GM06990 (cell line): ENCODE data around the gene NUAK1.

Experiments
- DNase-seq: peaks from one replicate; pipeline ENCODE4 v3.0.0-alpha.2; 2011; ENCODE audit not compliant: insufficient read length; ENCODE audit errors: extremely low read depth
- H3K27me3 ChIP-seq: replicated peaks from 2 replicates; pipeline ENCODE4 v1.6.0; 2011; ENCODE audit warnings: low read length; ENCODE audit not compliant: control insufficient read depth, insufficient read depth
- H3K36me3 ChIP-seq: 2 replicates; pipeline ENCODE4 v1.5.1; 2011; ENCODE audit warnings: low read length; ENCODE audit not compliant: control insufficient read depth, insufficient read depth
- H3K4me3 ChIP-seq: replicated peaks from 2 replicates; pipeline ENCODE4 v1.5.1; 2011; ENCODE audit warnings: low read depth, mild to moderate bottlenecking, control low read depth, low read length
- TF ChIP-seq, protein P1 (sequence below): IDR thresholded peaks from 2 replicates; pipeline ENCODE4 v1.5.1; 2011; ENCODE audit warnings: low read length, control low read depth, mild to moderate bottlenecking, inconsistent platforms; ENCODE audit not compliant: insufficient read depth, poor library complexity, severe bottlenecking

Gene NUAK1

DNA sequence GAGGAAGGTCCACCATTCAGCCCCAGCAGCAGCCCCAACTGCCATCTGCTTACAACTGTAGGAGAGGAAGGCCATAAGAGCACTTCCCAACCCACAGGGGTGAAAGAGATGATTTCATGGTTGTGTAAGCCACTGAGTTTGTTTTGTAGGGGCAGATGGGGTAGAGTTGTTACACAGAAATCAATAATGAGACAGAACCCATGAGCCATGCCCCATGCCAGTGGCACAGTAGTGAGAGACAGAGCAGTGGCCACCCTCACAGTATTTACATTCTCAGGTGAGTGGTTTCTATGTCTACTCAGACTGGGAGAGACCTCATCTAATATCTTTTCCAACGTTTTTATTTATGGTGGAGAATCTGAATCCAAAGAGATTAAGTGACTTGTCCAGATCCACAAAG, 68.6 kb downstream of the NUAK1 start:
- Histone ChIP-seq H3K4me3 (no peak overlapping the region), H3K27me3 (no peaks in the 10 kb centered on the region), H3K36me3 (no peaks in the 10 kb centered on the region)
- TF ChIP-seq, protein P1, sequence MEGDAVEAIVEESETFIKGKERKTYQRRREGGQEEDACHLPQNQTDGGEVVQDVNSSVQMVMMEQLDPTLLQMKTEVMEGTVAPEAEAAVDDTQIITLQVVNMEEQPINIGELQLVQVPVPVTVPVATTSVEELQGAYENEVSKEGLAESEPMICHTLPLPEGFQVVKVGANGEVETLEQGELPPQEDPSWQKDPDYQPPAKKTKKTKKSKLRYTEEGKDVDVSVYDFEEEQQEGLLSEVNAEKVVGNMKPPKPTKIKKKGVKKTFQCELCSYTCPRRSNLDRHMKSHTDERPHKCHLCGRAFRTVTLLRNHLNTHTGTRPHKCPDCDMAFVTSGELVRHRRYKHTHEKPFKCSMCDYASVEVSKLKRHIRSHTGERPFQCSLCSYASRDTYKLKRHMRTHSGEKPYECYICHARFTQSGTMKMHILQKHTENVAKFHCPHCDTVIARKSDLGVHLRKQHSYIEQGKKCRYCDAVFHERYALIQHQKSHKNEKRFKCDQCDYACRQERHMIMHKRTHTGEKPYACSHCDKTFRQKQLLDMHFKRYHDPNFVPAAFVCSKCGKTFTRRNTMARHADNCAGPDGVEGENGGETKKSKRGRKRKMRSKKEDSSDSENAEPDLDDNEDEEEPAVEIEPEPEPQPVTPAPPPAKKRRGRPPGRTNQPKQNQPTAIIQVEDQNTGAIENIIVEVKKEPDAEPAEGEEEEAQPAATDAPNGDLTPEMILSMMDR, result no peak
- no peak for DNase-seq

DNA sequence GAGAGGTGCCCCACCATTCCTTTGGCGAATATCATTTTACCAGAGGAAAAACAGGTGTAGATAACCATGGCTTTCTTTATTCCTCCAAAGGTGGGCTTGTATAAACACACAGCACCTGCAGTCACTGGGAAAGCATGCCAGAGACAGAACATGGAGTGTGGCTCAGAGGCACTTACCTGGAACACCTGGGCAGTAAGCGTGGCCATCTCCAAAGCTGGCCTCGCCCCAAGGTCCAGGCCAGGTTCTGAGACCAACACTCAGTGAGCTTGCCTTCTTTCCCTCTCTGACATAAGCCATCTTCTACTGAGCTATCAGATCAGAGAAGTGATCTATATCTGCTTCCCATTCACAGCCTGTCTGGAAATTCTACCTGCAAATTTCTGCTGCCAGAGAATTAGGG, 70.5 kb downstream of the NUAK1 start:
- Histone ChIP-seq H3K36me3 (no peaks in the 10 kb centered on the region), H3K27me3 (no peaks in the 10 kb centered on the region), H3K4me3 (no peak overlapping the region)
- TF ChIP-seq, protein P1, result no peak
- DNase-seq, result no peak

DNA sequence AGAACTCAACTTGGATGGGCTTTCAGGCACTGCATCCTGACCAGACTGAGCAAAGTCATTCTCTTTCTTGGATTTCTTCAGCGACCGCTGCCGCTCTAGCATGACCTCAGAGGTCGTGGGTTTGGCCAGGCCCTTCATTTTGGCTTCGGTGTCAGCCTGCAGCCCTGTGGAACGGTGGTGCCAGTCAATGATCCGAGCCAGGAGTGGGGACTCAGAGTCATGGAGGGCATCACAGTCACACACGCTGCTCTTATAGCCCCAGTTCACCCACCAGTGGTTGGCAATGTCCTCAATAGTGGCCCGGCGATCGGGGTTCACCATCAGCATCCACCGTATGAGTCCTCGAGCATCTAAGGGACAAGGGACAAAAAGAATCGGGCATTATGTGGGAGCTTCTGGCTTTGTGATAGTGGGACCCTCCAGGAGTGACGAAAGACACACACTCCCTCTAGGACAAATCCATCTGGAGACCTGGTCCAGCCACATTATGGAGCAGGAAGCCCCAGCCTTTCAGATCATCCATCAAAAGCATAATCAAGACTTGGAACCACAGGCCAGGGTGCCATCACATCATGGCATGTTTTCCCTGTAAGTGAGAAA, 71.0 kb downstream of the NUAK1 start:
- no peak for DNase-seq
- Histone ChIP-seq H3K27me3 (no peaks in the 10 kb centered on the region), H3K4me3 (no peak overlapping the region), H3K36me3 (no peaks in the 10 kb centered on the region)
- TF ChIP-seq, protein P1, result no peak

DNA sequence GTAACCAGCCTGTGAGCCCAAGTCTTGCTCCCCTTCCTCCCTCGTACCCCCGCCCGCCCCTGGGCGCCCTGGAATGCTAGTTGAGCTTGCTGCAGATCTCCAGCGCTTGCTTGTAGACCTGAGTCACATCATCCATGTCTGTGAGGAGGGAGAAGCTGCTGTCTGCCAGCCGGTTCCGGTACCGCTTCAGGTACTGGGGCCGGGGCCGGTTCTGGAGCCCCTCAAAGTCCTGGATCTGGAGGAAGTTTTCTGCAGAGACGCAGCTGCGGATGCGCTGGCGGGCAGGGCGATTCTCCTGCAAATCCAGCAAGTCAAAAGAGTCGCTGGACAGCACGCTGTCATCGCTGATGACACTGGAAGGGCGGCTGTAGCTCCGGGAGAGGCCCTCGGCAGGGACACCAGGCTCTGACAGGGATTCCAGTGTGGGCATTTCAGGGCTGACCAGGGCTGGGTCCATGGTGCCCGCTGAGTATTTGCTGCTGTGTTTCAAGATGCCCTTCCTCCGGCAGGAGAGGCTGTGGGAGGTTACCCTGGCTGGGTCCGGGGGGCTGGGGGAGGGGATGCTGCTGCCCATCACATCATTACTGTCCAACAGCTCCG, 71.9 kb downstream of the NUAK1 start:
- Histone ChIP-seq H3K27me3 (no peaks in the 10 kb centered on the region), H3K36me3 (no peaks in the 10 kb centered on the region), H3K4me3 (no peak overlapping the region)
- TF ChIP-seq, protein P1, result no peak
- no peak for DNase-seq

DNA sequence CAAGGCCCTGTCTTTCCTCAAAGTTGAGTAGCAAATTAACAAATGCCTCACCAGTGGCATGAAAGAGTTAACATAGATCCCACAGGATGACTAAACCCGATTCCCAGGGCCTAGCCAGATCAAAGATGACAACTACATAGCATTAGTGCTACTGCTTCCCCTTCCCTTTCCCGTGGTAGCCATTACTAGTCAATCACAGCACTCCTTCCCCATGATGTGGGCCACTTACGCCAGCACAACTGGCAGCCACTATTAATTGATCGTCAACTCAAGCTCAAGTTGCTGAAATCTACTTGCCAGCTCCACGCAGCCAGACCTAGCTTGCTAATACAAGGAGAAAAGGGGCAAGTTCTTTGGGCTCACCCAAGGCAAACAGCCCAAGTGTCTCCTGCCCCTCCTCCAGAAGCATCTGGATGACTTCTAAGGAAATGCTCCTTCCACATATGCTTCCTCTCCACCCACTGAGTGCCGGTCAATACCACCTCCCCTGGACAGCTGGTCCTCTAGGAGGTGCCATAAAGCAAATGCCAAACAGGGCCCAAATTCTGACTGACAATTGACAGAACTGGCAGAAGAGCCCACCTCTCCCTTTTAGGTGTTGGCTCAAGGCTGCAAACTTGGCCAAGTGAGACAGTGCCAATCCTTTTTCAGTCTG, 72.6 kb downstream of the NUAK1 start:
- TF ChIP-seq, protein P1, result no peak
- Histone ChIP-seq H3K4me3 (no peak overlapping the region), H3K27me3 (no peaks in the 10 kb centered on the region), H3K36me3 (no peaks in the 10 kb centered on the region)
- DNase-seq, result no peak

DNA sequence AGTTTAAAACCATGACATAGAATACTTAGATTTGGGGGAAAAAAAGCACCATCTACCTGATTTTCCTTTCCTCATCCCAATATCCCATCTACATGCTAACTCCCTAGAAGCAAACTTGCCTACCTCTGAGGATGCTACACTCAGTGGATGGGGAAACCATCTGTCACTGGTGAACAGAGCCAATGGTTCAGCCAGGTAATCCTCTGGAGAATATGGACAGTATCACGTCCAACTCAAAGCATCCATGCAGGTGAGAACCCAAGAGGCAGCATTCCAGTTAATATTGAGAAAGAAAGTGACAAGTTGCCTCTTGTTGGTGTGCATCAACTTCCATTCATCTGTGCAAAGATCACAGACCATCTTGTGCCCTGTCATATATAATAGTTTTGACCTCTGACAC, 73.2 kb downstream of the NUAK1 start:
- no peak overlapping the region for H3K4me3 ChIP-seq

More for the DNA sequence above, 73.2 kb downstream of the NUAK1 start:
- TF ChIP-seq, protein P1, result no peak
- Histone ChIP-seq H3K36me3 (no peaks in the 10 kb centered on the region), H3K27me3 (no peaks in the 10 kb centered on the region)
- DNase-seq, result no peak
